Measurements from ENCODE around the gene TSPAN5.

The TSPAN5 gene

DNA sequence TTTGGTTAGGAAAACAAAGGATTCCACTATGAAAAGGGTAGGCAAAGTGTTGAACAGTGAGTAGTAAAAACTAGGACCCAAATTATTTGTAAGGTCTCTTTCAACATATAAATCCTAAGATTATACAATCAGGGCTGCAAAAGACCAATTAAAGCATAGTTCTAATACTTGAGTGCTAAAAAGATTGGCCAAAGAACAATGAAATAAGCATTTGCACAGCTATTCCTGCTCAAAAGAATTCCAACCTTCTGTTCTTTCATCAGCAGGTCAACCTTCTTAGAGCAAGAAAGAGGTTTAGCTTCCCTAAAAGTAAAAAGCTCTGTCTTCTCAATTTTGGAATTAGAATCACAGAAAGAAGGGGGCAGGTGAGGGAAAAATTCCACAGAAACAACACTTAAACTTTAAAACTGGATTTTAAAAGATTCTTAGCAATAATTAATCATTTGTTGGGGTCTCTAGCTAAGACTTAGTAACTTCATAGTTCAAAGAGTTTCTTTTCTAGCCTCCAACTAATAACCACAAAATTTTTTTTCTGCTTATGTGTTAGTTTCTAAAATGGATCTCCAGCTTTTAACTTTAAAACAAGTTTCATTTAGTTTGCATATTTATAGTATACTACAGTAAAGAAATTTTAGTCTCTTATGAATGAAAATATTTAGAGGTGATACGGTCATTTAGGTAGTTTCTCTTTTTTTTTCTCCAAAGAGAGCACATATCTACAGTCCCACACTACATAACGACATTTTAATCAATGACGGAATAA lies 16.3 kb downstream of the TSPAN5 start:
- DNase-seq: no peak

DNA sequence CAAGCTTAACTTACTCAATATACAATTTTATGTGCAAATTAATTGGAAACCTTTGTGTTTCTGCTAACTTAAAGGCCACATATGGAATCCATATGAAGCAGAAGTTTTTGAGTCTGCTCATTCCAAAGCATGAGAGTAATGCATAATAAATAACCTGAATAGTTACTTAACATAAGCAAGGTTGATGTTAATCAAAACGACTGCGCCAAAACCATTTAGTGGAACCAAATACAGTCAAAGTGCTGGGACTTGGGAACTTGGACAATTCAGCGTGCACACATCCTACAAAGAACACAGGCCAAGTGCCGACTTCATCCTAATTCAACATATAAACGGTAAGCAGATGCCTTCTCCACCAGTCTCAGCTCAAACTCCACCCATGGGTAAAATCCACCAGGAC lies 17.0 kb downstream of the TSPAN5 start:
- no peak for DNase-seq

DNA sequence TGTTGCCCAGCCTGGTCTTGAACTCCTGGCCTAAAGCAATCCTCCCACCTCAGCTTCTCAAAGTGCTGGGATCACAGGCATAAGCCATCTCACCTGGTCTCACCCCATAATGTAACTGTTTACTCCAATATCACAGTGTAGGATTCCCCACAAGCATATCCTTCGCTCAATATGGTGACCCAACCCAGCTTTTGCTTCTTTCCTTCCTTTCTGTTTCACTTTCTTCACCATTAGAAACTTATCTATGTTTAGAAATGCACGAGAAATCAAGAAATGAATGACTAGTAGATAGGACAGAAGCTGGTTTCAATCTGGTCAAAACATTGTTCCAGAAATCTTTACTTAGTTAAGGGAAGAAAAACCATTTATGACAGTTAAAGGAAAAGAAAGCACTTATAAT lies 18.9 kb downstream of the TSPAN5 start:
- DNase-seq: no peak

DNA sequence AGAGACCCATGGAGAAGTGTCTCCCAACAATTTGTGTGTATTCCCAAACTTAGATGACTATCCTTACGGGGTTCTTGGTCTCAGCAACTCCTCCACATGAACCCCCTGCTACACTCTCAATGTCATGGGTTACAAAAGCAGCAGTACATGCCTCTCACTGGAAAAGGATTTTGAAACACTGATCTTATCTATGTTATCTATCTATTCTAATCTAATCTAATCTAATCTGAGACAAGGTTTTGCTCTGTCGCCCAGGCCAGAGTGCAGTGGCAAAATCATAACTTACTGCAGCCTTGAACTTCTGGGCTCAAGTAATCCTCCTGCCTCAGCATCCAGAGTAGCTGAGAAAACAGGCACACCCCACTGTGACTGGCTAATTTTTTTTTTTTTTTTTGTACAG lies 19.3 kb downstream of the TSPAN5 start:
- no peak for DNase-seq

DNA sequence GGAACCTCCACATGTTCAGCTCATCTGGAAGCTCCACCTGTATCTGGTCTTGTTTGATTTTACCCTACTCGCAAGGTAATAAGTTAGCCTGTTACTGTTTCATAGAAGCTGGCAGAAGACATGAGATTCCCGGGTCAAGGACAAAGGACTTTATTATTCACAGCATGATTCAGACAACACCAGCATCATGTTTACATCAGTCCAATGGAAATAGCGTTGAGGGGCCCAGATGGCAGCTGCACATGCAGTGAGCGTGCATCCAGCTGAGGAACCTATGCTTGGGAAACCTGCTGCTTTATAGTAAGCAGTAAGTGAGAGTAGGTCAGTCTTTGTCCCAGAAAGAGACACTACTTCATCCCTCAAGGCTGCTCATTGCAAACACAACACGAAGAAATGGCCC lies 19.8 kb downstream of the TSPAN5 start:
- no peak for DNase-seq

DNA sequence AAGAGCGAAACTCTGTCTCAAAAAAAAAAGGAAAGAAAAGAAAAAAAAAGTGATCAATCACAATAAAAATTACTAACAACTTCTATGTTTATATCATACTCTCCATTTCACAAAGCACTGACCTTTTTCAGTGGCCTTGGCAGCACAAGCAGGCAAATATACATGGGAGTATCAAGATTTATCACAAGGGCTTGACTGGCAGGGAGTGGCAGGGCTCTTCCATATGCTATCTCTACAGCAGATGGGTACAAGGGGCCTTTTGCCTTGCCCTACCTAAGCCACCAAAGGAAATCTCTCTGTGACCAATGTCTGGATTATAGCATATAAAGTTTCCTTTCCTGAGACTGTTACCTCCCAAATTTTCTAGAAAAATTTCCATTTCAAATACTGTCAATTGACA lies 24.4 kb downstream of the TSPAN5 start:
- DNase-seq: no peak

DNA sequence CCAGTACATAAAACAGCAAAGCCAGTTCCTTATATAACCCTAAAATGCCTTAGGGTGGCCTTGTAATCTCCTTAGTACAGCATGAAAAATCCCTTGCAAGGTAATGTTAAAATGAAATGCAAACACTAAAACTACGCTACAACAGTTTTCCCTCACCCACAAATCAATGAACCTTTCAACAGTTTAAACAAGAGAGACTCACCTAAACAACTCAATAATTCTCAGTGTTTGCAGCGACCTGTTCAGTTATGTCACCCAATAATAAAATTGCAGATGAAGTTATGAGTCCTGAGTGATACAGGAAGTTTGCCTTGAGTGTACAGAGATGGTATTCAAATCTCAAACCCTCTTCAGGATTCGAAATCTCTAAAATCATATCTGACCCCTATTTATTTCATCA lies 25.3 kb downstream of the TSPAN5 start:
- DNase-seq: no peak

DNA sequence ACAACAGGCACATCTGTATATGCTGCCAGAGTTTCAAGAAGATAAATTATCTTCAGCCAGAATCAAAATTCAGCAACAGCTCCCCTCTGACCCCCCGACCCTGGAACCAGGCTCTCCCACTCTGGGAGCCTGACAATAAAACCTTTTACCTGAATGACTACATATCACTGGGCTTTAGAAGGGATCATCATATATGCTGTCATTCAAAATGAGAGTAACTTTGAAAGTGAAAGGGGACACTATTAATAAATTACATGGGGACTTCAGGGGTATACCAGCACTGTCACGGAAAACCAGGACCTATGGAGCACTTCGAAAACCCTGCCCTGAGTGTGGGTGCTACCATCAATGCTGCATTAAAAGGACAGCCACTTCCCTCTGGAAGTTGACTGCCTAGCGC lies 26.2 kb downstream of the TSPAN5 start:
- no peak for DNase-seq

DNA sequence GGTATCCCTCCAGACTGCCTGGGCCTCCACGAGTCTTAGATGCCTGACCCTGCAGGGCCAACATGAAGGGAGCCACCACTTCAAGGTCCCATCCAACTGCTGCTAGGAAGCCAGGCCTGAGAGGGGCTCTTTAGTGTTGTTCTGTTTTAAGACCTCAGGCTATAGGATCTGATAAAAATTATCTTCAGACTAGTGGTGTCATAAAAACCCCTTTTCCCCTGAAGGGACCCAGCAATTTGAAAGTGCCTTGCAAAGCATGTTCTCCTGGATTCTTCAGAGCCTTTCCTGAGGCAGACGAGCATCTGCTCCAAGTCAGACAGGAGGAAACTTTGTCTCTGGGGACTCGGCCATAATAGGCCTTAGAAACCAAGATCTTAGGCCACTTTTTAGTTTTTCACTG lies 26.9 kb downstream of the TSPAN5 start:
- DNase-seq: no peak

DNA sequence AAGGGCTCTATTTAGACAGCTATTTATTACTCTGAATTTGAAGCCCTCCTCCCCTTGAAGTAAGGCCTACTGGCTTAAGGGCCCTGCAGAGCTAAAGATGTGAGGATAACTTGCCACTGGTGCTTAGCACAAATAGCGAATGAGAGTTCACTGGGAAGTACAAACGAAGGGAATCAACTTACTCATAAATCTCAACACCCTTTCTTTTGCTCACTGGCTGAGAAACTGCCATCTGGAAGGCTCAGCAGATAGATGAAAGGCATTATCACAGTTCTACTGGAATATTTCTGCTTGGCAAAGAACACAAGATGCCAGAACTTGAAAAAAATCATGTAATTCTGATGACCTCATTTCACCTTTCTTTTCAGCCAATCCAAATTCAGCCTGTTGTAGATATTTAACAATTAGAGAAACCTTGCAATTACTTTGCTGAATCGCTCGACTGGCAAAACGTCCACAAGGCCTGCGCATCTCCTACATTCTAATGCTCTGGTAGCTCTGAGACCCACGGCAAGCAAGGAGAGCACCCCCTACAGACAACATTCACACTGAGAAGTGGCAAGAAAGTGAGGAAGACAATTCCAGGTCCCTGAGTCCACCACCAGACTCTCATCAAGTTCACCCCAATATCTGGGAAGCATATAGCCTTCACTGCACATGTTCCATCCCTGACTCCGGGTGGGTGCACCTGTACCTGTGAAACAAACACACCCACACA lies 27.5 kb downstream of the TSPAN5 start:
- no peak for DNase-seq

DNA sequence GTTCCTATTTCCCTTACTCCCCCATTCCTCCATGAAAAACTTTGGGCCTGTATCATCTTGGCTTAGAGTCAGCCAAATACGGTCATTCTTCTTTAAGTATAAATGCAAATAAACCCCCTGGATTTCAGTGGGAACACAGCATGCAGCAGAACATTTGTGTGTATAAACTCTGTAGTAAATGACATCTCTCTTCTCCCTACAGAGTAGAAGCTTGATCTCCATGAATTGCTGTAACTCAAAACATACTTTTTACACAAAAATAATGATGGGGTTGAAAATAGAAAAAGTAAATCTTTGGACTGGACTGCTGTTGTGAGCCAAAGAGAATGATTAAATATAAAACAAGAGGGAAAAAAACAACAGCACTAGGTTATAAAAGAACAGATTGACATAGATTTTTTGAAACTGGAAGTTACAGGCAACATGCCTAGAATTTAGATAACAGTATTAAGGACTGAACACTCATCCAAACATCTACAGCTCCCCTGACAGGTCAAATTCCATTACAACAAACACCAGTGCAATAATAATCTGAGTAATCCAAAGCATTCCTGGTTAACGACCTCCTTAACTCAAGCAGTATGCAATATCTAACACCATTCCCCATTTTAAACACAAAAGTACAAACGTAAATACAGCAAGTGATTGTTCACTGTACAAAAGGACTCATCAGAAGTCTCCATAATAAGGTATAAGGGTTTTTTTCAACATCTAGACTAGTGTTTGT lies 30.7 kb downstream of the TSPAN5 start:
- no peak for DNase-seq

DNA sequence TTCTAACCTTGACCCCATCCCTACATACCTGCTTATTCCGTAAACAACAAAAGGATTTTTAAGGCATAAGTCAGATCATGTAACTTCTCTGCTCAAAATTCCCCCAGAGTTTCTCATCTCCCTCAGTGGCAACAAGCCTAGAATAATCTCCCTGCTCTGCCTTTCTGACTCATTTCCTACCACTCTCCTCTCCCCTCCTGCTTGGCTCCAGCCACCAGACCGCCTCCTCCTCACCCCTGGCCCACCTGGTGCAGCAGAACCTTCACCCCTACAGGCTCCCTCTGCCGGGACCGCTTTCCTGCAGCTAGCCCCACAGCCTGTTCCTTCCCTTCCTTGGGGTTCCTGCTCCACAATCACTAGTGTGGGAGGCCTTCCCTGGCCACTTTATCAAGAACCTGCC lies 32.1 kb downstream of the TSPAN5 start:
- DNase-seq: no peak

DNA sequence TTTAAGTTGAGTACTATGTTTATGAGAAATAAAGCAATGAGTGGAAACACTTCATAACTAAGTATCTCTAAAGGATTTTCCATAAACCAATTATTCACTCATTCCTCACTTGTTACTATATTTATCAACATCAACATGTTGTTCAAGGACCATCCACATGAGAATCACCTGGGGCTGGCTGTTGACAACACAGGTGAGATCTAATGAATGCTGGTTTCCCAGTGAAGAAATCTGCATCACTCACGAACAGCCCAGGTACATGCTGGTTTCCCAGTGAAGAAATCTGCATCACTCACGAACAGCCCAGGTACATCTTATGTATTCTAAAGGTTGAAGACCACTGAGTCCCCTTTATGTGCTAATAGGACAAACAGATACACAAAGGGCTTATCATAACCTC lies 32.5 kb downstream of the TSPAN5 start:
- DNase-seq: no peak

DNA sequence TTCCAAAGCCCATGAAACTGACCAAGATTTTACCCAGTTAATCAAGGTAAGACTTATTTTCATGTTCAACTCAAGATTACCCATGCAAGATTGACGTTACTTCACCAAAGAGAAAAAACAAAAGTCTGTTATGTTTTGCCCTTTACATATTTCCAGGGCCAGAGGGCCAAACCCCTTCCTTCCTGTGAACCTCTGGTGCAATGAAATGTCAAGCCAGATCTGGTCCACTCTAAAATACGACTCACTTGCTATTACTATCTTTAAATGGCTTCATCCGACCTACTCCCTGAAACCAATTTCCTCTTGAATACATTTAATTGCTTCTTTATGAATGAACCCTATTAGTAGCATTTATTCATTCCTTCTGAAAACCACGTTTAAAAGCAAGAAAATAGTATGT lies 33.0 kb downstream of the TSPAN5 start:
- no peak for DNase-seq

DNA sequence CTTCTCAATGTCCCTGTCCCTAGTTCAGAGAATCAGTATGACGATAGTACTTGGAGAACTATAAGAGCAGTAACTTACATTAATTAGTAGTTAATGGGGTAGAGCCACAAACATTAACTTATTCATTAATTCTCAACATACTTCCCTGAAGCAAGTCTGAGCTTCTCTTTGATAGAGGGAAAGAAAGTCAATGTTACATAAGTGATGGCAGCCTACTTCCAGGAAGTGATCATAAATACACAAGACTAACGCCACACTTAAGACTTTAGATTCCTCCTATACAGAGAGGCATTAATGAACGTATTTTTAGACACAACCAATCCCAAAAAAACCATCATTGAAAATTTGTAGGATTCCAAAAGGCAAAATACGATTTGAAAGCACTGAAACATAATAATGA lies 33.8 kb downstream of the TSPAN5 start:
- no peak for DNase-seq

DNA sequence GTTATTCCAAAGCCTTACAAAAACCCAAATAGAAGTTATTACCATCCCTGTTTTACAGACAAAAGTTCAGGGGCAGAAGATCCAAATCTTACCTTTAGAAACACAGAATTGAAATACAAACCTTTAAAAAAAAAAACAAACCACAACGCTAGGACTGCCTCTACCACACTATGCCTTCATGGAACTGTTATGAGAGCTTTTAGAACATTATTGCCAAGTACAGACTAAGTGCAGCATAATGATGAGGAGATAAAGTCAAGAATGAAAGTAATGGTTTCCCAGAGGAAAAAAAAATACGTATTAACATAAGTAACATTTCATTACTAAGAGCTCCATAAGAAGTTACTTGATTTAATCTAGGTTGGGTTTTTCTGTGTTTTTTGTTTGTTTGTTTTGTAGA lies 34.3 kb downstream of the TSPAN5 start:
- no peak for DNase-seq

DNA sequence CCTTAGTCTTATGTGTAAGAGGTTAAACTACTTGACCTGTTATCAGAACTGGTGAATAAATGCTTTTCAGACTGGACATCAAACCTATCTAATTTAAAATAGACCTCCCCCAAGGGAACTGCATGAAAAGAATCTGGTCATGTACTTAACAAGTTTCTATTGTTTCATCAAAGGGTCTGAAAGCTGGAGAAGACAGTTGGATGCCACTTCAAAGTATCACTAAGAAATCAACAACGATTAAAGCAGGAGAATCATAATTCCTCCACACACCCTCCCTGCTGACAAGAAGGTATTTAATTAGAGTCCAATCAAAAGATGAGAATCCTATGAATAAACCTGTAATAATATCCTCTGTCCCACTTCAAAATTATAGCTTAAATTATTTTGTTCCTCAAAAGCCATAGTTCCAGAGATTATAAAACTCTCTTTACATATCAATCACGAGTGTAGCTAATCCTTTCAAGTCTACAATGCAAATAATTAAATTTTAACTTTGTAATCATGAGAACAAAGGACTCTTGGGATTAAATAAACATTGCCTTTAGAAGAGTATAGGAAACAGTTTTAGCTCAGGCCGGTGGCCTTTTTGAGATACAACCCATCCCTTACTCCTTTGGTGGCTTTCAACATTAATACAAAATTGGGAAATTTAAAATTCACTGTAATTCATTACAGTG lies 35.1 kb downstream of the TSPAN5 start:
- no peak for DNase-seq

DNA sequence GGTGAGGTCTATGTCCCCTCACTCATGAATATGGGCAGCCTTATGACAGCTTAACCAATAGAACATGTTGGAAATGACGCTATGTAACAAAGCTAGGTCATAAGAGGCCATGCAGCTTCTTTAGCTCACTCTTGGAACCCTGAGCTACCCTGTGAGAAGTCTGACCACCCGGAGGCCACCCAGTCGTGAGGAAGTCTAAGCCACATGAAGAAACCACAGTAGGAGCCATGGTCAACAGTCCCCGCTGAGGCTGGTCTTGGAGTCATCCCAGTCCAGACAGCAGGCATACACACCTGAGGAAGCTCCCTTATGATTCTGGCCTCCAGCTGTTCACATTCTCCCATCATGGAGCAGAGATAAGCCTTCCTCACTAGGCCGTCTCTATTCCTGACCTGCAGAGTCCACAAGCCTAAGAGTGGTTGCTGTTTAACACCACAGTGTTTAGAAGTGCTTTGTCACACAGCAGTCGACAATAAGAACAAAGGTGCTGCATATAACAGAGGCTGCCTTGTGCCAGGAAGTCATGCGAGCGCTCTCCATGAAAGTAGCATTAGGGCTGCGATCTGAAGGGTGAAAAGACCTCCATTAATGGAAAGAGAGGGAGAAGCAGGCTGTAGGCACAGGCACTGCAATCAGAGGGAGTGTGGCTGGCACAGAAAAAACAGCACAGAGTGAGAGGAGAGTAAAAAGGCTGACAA lies 38.2 kb downstream of the TSPAN5 start:
- DNase-seq: no peak

DNA sequence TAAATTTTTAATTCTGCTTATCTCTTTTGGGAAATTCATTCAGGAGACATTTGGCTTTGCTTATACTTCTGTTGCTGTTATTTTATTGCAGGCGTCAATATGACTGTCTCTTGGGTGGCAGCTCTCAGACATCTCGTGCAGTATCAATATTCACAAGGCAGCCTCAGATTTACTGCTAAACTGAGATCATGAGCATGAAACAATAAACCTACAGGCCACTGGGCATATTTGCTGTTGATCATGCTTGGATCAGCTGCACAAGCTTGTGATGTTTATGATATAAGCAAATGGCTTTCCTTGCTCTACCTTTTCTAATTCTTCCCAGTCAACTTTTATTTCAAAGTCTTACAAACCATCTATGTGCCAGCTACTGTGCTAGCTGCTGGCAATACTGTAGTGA lies 39.2 kb downstream of the TSPAN5 start:
- no peak for DNase-seq

DNA sequence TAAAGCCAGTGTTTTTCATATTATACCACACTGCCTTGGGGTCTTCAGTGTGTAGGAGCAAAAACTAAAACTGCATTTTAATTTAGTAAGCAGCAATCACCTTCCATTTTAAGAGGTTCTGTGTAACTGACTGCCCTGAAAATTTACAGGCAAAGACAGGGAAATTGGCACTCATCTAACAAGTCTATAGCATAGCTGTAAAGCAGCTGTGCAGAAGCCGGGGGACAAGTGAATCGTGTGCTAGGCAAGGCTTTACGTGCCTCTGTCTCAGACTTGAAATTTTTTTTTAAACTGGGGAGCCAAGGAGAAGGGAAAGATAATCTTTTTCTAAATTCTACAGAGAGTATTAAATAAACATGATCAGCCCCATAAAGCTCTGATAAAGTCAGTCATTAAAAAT lies 39.7 kb downstream of the TSPAN5 start:
- no peak for DNase-seq

DNA sequence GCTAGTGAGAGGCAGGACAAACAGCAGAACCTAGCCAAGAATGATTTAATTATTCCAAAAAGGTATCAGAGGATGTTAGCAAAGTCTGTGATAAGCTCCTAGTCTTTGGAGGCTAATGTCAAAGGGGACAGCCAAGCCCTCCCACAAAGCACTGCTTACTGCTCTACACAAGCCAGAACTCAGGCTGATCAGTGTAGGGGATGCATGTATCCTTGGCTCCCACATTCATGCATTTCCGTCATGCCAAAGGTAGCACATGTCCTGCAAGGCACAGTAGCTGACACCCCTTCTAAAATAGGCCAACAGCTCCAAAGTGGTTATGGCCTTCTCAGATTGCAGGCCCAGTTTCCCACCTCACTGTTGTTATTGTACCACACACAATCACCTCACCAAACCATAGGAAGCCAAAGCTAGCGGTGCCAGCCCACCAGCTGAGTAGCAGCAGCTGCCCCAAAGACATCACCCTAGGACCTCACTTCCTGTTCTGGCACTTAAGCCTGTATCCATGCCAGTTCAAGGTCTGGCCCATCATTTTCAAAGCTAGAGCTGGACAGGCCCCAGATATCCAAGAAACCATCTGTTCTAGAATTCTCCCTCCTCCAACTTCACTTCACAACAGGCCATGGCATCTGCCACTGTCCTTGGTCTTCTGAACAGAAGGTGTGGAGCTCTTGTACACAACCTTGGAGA lies 40.9 kb downstream of the TSPAN5 start:
- no peak for DNase-seq

DNA sequence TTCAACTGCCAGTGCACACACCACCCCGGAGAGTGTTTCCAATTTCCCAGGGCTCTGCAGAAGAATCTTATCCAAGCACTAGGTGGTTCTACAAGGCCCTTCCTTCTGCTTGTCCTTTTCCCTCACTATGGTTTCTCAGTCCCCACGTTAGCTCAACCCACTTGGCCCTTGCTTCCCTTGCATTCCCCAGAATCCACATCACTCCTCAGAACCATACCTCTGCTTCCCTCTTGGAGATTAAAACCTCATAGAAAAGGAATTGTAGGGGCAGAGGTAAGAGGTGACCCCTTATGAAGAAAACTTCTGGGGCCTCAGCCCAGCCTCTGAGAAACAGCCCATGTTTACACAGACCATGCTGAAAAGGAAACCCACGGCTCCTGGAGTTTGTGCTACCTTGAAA lies 42.4 kb downstream of the TSPAN5 start:
- DNase-seq: no peak

Measured in stimulated activated CD4-positive, alpha-beta T cell treated with anti-CD3 and anti-CD28 coated beads, Interleukin-15, amount 100 ng/mL, for 24 hours (primary cell).